Bronchial epithelial cell (primary cell): ENCODE results near the gene CABP4. TPM values are rescaled to one million over a fixed set of nuclear protein-coding genes. Genes with fewer than 3 reads are reported as not detected.
A peak's percentile ranks its signal among the peaks of the same experiment; 100 is the strongest.

ENCODE experiments used
- DNase-seq: peaks from one replicate; pipeline ENCODE4 v3.0.0-alpha.2; 2010; ENCODE audit warnings: low read depth
- FAIRE-seq: peaks from 2 replicates; lab custom pipeline; 2011; peaks lifted over from hg19 to GRCh38; lab: Jason Lieb, UNC
- H3K27me3 ChIP-seq: 2 replicates; pipeline ENCODE4 v1.5.1; 2011; ENCODE audit warnings: low read length; ENCODE audit not compliant: control insufficient read depth, insufficient read depth
- H3K36me3 ChIP-seq: 2 replicates; pipeline ENCODE4 v1.5.1; 2011; ENCODE audit warnings: low read length; ENCODE audit not compliant: control insufficient read depth, insufficient read depth
- H3K4me3 ChIP-seq: 2 replicates; pipeline ENCODE4 v1.5.1; 2011; ENCODE audit warnings: mild to moderate bottlenecking, low read depth, low read length, control low read depth
- CTCF ChIP-seq: IDR thresholded peaks from 2 replicates; pipeline ENCODE4 v1.5.1; 2011; ENCODE audit warnings: mild to moderate bottlenecking, moderate library complexity, low read length, control low read depth, inconsistent platforms; ENCODE audit not compliant: insufficient read depth, severe bottlenecking
- total RNA-seq: library from RNA; depleted of rRNA; stranded (reverse); fragments of >200 nt; gene quantifications from 2 replicates; pipeline ENCODE4 v1.2.1, GENCODE V29; 2014

The CABP4 gene
- total RNA-seq, 1 donor from 2014 or later: not detected

GRCh38 chr11:67411785-67412152, 43.4 kb upstream of the CABP4 start:
- H3K27me3 ChIP-seq: peaks cover 10% of the 10 kb centered on the region
- no peak for TF ChIP-seq CTCF
- no peaks in the 10 kb centered on the region for H3K36me3 ChIP-seq
- DNase-seq (no peak), FAIRE-seq (no peak)
- no peak overlapping the region for H3K4me3 ChIP-seq

- Histone ChIP-seq H3K27me3 (peaks cover 10% of the 10 kb centered on the region), H3K4me3 (no peak overlapping the region), H3K36me3 (no peaks in the 10 kb centered on the region)
- no peak for FAIRE-seq
- DNase-seq: no peak
- TF ChIP-seq CTCF: no peak
These were observed 42.5 kb upstream of the CABP4 start for GRCh38 chr11:67412495-67413179.

- no peak for TF ChIP-seq CTCF
- no peaks in the 10 kb centered on the region for H3K36me3 ChIP-seq
- no peak overlapping the region for H3K4me3 ChIP-seq
- peaks cover 8% of the 10 kb centered on the region for H3K27me3 ChIP-seq
- DNase-seq (no peak), FAIRE-seq (peak; percentile 60)
These were observed 41.8 kb upstream of the CABP4 start for GRCh38 chr11:67413266-67413849.

- no peak within 1 kb of the TSS for H3K4me3 ChIP-seq
- H3K36me3 ChIP-seq: no peaks in the 10 kb centered on the region
- FAIRE-seq (no peak), DNase-seq (no peak)
- H3K27me3 ChIP-seq: peaks cover 4% of the 10 kb centered on the region
- no peak for TF ChIP-seq CTCF
These were observed 39.5 kb upstream of the CABP4 start, which contains the start of gene CARNS1 for GRCh38 chr11:67415501-67416304. TSS of gene CARNS1 (plus strand) at chr11:67415678. CDS start at chr11:67416200, 522 bp downstream.

- Histone ChIP-seq H3K27me3 (peaks cover 3% of the 10 kb centered on the region), H3K4me3 (no peak overlapping the region), H3K36me3 (no peaks in the 10 kb centered on the region)
- peak; percentile 57 for DNase-seq
- TF ChIP-seq CTCF: no peak
- peak; percentile 89 for FAIRE-seq
These were observed 38.5 kb upstream of the CABP4 start for GRCh38 chr11:67416416-67417335.
